Small intestine (tissue), 7 donors: Measurements from ENCODE around the gene ARFRP1. TPM values are rescaled to one million over a fixed set of nuclear protein-coding genes. Genes with fewer than 3 reads are reported as not detected.

Source experiments
- DNase-seq, 2 donors: peaks; one replicate each; pipeline versions ENCODE4 v3.0.0 to v3.0.0-alpha.2; 2013
- FAIRE-seq: peaks from 2 replicates; lab custom pipeline; 2012; peaks lifted over from hg19 to GRCh38; lab: Jason Lieb, UNC
- H3K27ac ChIP-seq, 3 donors: one replicate each; pipeline ENCODE4 v1.5.1; 2013; ENCODE audit warnings: low read length in 2 of 3, mild to moderate bottlenecking in 2 of 3, control low read depth in 1 of 3, inconsistent platforms in 1 of 3, low read depth in 1 of 3, moderate library complexity in 1 of 3
- H3K27me3 ChIP-seq, 3 donors: one replicate each; pipeline ENCODE4 v1.6.1; 2013; ENCODE audit warnings: low read length in 3 of 3, inconsistent platforms in 1 of 3; ENCODE audit not compliant: control insufficient read depth in 3 of 3, insufficient read depth in 3 of 3
- H3K36me3 ChIP-seq, 3 donors: one replicate each; pipeline ENCODE4 v1.6.1; 2013; ENCODE audit warnings: low read length in 3 of 3, inconsistent platforms in 1 of 3, low read depth in 1 of 3, mild to moderate bottlenecking in 1 of 3, moderate library complexity in 1 of 3; ENCODE audit not compliant: control insufficient read depth in 3 of 3, insufficient read depth in 2 of 3
- H3K4me1 ChIP-seq, 3 donors: one replicate each; pipeline ENCODE4 v1.6.1; 2013; ENCODE audit warnings: low read length in 2 of 3, inconsistent platforms in 1 of 3, low read depth in 1 of 3, mild to moderate bottlenecking in 1 of 3, moderate library complexity in 1 of 3; ENCODE audit not compliant: control insufficient read depth in 3 of 3, insufficient read depth in 2 of 3
- H3K4me3 ChIP-seq, 3 donors: one replicate each; pipeline ENCODE4 v1.5.1; 2013; ENCODE audit warnings: low read length in 3 of 3, control low read depth in 1 of 3, inconsistent platforms in 1 of 3, low read depth in 1 of 3, mild to moderate bottlenecking in 1 of 3, moderate library complexity in 1 of 3
- H3K9me3 ChIP-seq, 2 donors: one replicate each; pipeline ENCODE4 v1.6.1; 2013; ENCODE audit warnings: low read depth in 1 of 2, low read length in 1 of 2; ENCODE audit not compliant: control insufficient read depth in 2 of 2, insufficient read depth in 1 of 2
- WGBS, 3 donors: extraction: QIAGEN DNeasy Blood & Tissue Kit; methylation state at CpG; one replicate each; pipeline ENCODE4 v1.1.7; 2013; 5-methylcytosine and 5-hydroxymethylcytosine counted together
- polyA plus RNA-seq, 4 donors: library from polyadenylated mRNA; stranded (reverse) in 3 of 4; unstranded in 1 of 4; fragments of 200-250 nt in 3 of 4; fragments of 120-200 nt in 1 of 4; gene quantifications; one replicate each; pipeline versions ENCODE4 v1.2.1 to v1.2.3, GENCODE V29; 2013
- donor health status: healthy with polysubstance abuse.
- donor health status: control.
- donor health status: control.
- donor health status: Bipolar disorder and iron deficiency.
- donor health status: healthy.

The ARFRP1 gene
- polyA plus RNA-seq, 4 donors = 21.5 to 78.6 (median 60.8) TPM

- Histone ChIP-seq H3K4me1 (peaks cover 0 to 26% (median 2%) of the 10 kb centered on the region in 3 donors), H3K4me3 (peak overlapping the region in 1 of 3 donors; percentile 79), H3K27ac (peak overlapping the region in 2 of 3 donors; percentile 70 to 72), H3K27me3 (peaks cover 0 to 10% (median 0%) of the 10 kb centered on the region in 3 donors), H3K9me3 (no peaks in the 10 kb centered on the region), H3K36me3 (peaks cover 0 to 19% (median 3%) of the 10 kb centered on the region in 3 donors)
- DNase-seq (no peak), FAIRE-seq (no peak)
- 46 to 69% (median 68%) methylated on average over 28 to 31 of the region's 31 CpGs for WGBS, 3 donors
Measured at GRCh38 chr20:63657260-63657936, 50.4 kb downstream of the ARFRP1 start.

- Histone ChIP-seq H3K4me1 (peaks cover 0 to 31% (median 2%) of the 10 kb centered on the region in 3 donors), H3K27ac (no peak overlapping the region), H3K27me3 (peaks cover 0 to 17% (median 0%) of the 10 kb centered on the region in 3 donors), H3K4me3 (no peak overlapping the region), H3K36me3 (peaks cover 0 to 9% (median 0%) of the 10 kb centered on the region in 3 donors), H3K9me3 (no peaks in the 10 kb centered on the region)
- FAIRE-seq = no peak
- WGBS, 3 donors = 77 to 88% (median 78%) methylated on average over 3 of the region's 3 CpGs
- no peak for DNase-seq
Measured at GRCh38 chr20:63656451-63656850, 51.3 kb downstream of the ARFRP1 start.

- WGBS, 3 donors = 65 to 79% (median 73%) methylated on average over 4 of the region's 4 CpGs
- FAIRE-seq (no peak), DNase-seq (no peak)
- peaks cover 0 to 31% (median 2%) of the 10 kb centered on the region in 3 donors for H3K4me1 ChIP-seq
- H3K36me3 ChIP-seq = no peaks in the 10 kb centered on the region
- H3K4me3 ChIP-seq = no peak overlapping the region
- no peaks in the 10 kb centered on the region for H3K9me3 ChIP-seq
- peaks cover 0 to 22% (median 0%) of the 10 kb centered on the region in 3 donors for H3K27me3 ChIP-seq
- H3K27ac ChIP-seq = no peak overlapping the region
Measured at GRCh38 chr20:63655249-63655648, 52.5 kb downstream of the ARFRP1 start.

GRCh38 chr20:63653974-63654668, 53.7 kb downstream of the ARFRP1 start:
- peaks cover 0 to 22% (median 0%) of the 10 kb centered on the region in 3 donors for H3K27me3 ChIP-seq
- no peak for DNase-seq
- no peaks in the 10 kb centered on the region for H3K9me3 ChIP-seq
- FAIRE-seq = no peak
- peak overlapping the region in 2 of 3 donors; percentile 14 to 72 for H3K27ac ChIP-seq
- H3K36me3 ChIP-seq = no peaks in the 10 kb centered on the region
- H3K4me3 ChIP-seq = peak overlapping the region in 2 of 3 donors; percentile 39 to 42
- 49 to 56% (median 52%) methylated on average over 14 to 15 of the region's 15 CpGs for WGBS, 3 donors
- peaks cover 0 to 23% (median 0%) of the 10 kb centered on the region in 3 donors for H3K4me1 ChIP-seq

- Histone ChIP-seq H3K4me3 (peak within 1 kb of the TSS; percentile 42 to 59 (median 48)), H3K36me3 (peaks cover 0 to 2% (median 0%) of the 10 kb centered on the region in 3 donors), H3K9me3 (no peaks in the 10 kb centered on the region), H3K27me3 (peaks cover 0 to 22% (median 0%) of the 10 kb centered on the region in 3 donors), H3K4me1 (peaks cover 0 to 20% (median 0%) of the 10 kb centered on the region in 3 donors), H3K27ac (peak within 1 kb of the TSS in 2 of 3 donors; percentile 45 to 72)
- 0 to 3% (median 1%) methylated on average over 37 to 73 of the region's 73 CpGs for WGBS, 3 donors
- DNase-seq (peak; percentile 43 to 92), FAIRE-seq (no peak)
Measured at GRCh38 chr20:63653041-63653973, 54.5 kb downstream of the ARFRP1 start, which contains the start of gene STMN3. Gene STMN3 (minus strand): TSS chr20:63653424. CDS start chr20:63653345, 79 bp downstream.

- FAIRE-seq (no peak), DNase-seq (peak in 1 of 2 donors; percentile 39)
- no peak overlapping the region for H3K27ac ChIP-seq
- H3K4me3 ChIP-seq = peak overlapping the region; percentile 20 to 59 (median 48)
- H3K36me3 ChIP-seq = peaks cover 0 to 2% (median 0%) of the 10 kb centered on the region in 3 donors
- H3K4me1 ChIP-seq = peaks cover 0 to 16% (median 0%) of the 10 kb centered on the region in 3 donors
- no peaks in the 10 kb centered on the region for H3K9me3 ChIP-seq
- 1 to 2% (median 2%) methylated on average over 63 to 90 of the region's 91 CpGs for WGBS, 3 donors
- peaks cover 0 to 22% (median 0%) of the 10 kb centered on the region in 3 donors for H3K27me3 ChIP-seq
Measured at GRCh38 chr20:63652192-63652980, 55.4 kb downstream of the ARFRP1 start.

- H3K36me3 ChIP-seq = peaks cover 0 to 2% (median 0%) of the 10 kb centered on the region in 3 donors
- FAIRE-seq (no peak), DNase-seq (no peak)
- H3K27me3 ChIP-seq = peaks cover 0 to 22% (median 0%) of the 10 kb centered on the region in 3 donors
- no peak overlapping the region for H3K27ac ChIP-seq
- H3K9me3 ChIP-seq = no peaks in the 10 kb centered on the region
- H3K4me1 ChIP-seq = peaks cover 0 to 12% (median 0%) of the 10 kb centered on the region in 3 donors
- peak overlapping the region in 2 of 3 donors; percentile 20 to 48 for H3K4me3 ChIP-seq
- WGBS, 3 donors = 9 to 26% (median 18%) methylated on average over 11 of the region's 11 CpGs
Measured at GRCh38 chr20:63651942-63652191, 55.9 kb downstream of the ARFRP1 start.
